DMS79 (cell line): ENCODE measurements around the gene BCAS3.

Source experiments
- DNase-seq: peaks from one replicate; lab custom pipeline; 2025; lab: John Stamatoyannopoulos, UW

The BCAS3 gene

GRCh38 chr17:61155590-61156237, 478.1 kb downstream of the BCAS3 start:
- DNase-seq: no peak

- DNase-seq: no peak
Observed at GRCh38 chr17:61157246-61157886, 479.7 kb downstream of the BCAS3 start.

- no peak for DNase-seq
Observed at GRCh38 chr17:61158376-61158775, 480.7 kb downstream of the BCAS3 start.

GRCh38 chr17:61159221-61159814, 481.7 kb downstream of the BCAS3 start:
- DNase-seq: no peak

GRCh38 chr17:61160204-61160603, 482.6 kb downstream of the BCAS3 start:
- DNase-seq: no peak

GRCh38 chr17:61160789-61161445, 483.3 kb downstream of the BCAS3 start:
- no peak for DNase-seq

- DNase-seq: no peak
Observed at GRCh38 chr17:61161615-61162134, 484.0 kb downstream of the BCAS3 start.

- no peak for DNase-seq
Observed at GRCh38 chr17:61164517-61164916, 486.9 kb downstream of the BCAS3 start.

- DNase-seq: no peak
Observed at GRCh38 chr17:61167075-61167474, 489.4 kb downstream of the BCAS3 start.

GRCh38 chr17:61168506-61168905, 490.9 kb downstream of the BCAS3 start:
- no peak for DNase-seq

GRCh38 chr17:61174310-61174709, 496.7 kb downstream of the BCAS3 start:
- DNase-seq: no peak

GRCh38 chr17:61175298-61176142, 497.9 kb downstream of the BCAS3 start:
- no peak for DNase-seq

- no peak for DNase-seq
Observed at GRCh38 chr17:61177351-61177750, 499.7 kb downstream of the BCAS3 start.

GRCh38 chr17:61178284-61178683, 500.6 kb downstream of the BCAS3 start:
- no peak for DNase-seq

- no peak for DNase-seq
Observed at GRCh38 chr17:61179380-61179806, 501.7 kb downstream of the BCAS3 start.

GRCh38 chr17:61183793-61184192, 506.1 kb downstream of the BCAS3 start:
- no peak for DNase-seq

GRCh38 chr17:61185385-61185784, 507.7 kb downstream of the BCAS3 start:
- no peak for DNase-seq

GRCh38 chr17:61187038-61187437, 509.4 kb downstream of the BCAS3 start:
- DNase-seq: no peak

- no peak for DNase-seq
Observed at GRCh38 chr17:61188081-61188480, 510.4 kb downstream of the BCAS3 start.

- DNase-seq: no peak
Observed at GRCh38 chr17:61189968-61190367, 512.3 kb downstream of the BCAS3 start.

- DNase-seq: no peak
Observed at GRCh38 chr17:61196302-61196704, 518.7 kb downstream of the BCAS3 start.

- no peak for DNase-seq
Observed at GRCh38 chr17:61196799-61197198, 519.1 kb downstream of the BCAS3 start.
